Stimulated activated naive CD8-positive, alpha-beta T cell treated with anti-CD3 and anti-CD28 coated beads, Interleukin-15, Interleukin-2, amounts not matched to agents 100 ng/mL and 50 ng/mL, for 24 hours (primary cell): Measurements from ENCODE around the gene CSNK2A1.
A peak's percentile ranks its signal among the peaks of the same experiment; 100 is the strongest.
"Not testable (repeated sequence)": the region's sequence is repeated elsewhere in the genome, so short reads cannot be mapped to it uniquely, and the experiment has no call there.

ENCODE experiments used
- H3K27ac Mint-ChIP-seq: one replicate; pipeline ENCODE4 v1.8.0; 2021; ENCODE audit warnings: mild to moderate bottlenecking, mixed read lengths
- H3K27me3 Mint-ChIP-seq: one replicate; pipeline ENCODE4 v1.8.0; 2021; ENCODE audit warnings: mixed read lengths
- H3K36me3 Mint-ChIP-seq: one replicate; pipeline ENCODE4 v1.8.0; 2021; ENCODE audit warnings: low read depth, mixed read lengths
- H3K4me1 Mint-ChIP-seq: one replicate; pipeline ENCODE4 v1.8.0; 2021; ENCODE audit warnings: low read depth, mixed read lengths
- H3K4me3 Mint-ChIP-seq: one replicate; pipeline ENCODE4 v1.8.0; 2021; ENCODE audit warnings: mild to moderate bottlenecking, mixed read lengths
- H3K9me3 Mint-ChIP-seq: one replicate; pipeline ENCODE4 v1.8.0; 2021; ENCODE audit warnings: mixed read lengths

Gene CSNK2A1

DNA sequence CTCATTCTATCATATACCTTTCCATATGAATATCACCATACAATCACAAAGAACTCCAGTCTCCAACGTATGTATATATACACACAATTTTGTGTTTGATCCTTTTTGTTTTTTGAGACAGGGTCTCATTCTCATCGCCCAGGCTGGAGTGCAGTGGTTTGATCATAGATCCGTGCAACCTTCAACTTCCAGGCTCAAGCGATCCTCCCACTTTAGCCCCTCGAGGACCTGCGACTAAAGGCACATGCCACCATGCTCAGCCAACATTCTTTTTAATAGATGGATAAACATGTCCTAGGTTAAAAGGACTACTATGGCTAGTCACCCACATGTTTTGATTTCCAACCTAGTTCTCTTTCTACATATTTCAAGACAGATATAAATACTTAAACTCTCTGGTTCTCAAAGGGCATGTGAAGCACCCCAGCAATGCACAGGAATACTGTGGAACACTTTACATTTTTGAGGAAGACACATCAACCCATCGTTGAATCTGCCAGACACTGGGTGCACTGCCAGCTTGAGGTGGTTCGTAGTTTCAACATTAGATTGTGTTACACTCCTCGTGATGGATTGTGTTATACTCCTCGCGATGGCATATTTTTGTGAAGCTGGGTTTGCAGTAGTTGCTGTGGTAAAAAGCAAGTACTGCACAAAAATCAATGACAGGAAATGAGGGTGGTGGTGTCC, 40.4 kb downstream of the CSNK2A1 start:
- Mint-ChIP-seq H3K4me3 (no peak overlapping the region), H3K9me3 (no peaks in the 10 kb centered on the region), H3K27me3 (no peaks in the 10 kb centered on the region), H3K36me3 (peaks cover 82% of the 10 kb centered on the region), H3K4me1 (peaks cover 8% of the 10 kb centered on the region), H3K27ac (no peak overlapping the region)

DNA sequence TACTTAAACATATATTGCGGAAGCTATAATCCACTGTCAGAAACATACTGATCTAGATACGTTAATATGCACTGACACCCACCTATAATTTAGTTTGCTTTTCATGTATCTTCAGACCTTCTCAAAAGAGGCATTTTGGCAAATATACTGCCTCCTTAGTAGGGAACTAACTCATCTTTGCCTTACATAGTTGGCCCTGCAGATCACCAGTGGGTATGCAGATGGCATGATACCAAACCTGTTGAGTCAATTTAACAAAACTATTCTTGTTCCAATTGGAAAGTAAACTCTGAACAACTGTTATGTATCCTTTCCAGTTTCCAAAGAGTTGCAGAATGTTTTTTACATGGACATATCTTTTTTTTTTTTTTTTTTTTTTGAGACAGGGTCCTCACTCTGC, 45.6 kb downstream of the CSNK2A1 start:
- Mint-ChIP-seq H3K27ac (no peak overlapping the region), H3K4me1 (peaks cover 8% of the 10 kb centered on the region), H3K9me3 (no peaks in the 10 kb centered on the region), H3K4me3 (no peak overlapping the region), H3K36me3 (peaks cover 84% of the 10 kb centered on the region), H3K27me3 (no peaks in the 10 kb centered on the region)

DNA sequence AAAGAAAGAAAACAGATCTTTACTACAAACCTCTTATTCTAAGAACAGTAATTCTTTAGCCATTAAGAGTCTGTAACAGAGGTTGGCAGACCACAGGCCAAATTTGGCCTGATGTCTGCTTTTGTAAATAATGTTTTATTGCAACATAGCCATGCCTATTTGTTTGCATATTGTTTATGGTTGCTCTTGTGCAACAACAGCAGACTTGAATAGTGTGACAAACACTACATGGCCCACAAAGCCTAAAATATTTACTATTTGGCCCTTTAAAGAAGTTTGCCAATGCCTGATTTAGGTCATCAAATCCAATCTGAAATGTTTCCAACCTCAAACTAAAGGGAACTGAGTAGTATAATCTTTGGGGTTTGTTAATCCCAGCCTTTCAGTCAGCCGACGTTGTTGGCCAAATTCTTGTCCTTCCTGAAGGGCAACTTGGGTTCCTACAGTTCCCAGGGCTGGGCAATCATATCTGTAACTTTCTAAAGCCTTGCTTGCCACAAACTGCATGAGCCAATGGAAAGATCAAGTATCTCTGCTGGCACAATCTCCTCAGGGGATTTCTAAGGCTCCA, 47.4 kb downstream of the CSNK2A1 start:
- H3K36me3 Mint-ChIP-seq, result peaks cover 84% of the 10 kb centered on the region
- H3K9me3 Mint-ChIP-seq, result no peaks in the 10 kb centered on the region

DNA sequence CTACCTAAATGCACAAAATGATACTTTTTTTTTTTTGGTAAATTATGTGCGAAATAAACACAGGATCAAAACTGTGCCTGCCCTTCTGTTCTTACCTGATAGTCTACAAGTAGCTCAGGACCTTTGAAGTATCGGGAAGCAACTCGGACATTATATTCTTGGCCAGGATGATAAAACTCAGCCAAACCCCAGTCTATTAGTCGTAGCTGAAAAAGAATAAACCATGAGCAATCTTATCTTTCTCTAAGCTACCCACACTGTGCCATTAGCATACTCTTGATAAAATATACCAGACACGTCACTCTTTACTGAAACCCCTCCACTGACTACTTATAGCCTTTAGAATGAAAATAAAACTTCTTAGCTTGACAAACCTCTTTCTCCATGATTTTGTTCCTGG, 51.4 kb downstream of the CSNK2A1 start:
- Mint-ChIP-seq H3K4me3 (no peak overlapping the region), H3K27ac (no peak overlapping the region), H3K9me3 (no peaks in the 10 kb centered on the region), H3K36me3 (peaks cover 76% of the 10 kb centered on the region), H3K27me3 (no peaks in the 10 kb centered on the region), H3K4me1 (no peaks in the 10 kb centered on the region)

More for the DNA sequence above, 47.4 kb downstream of the CSNK2A1 start:
- no peak overlapping the region for H3K4me3 Mint-ChIP-seq
- H3K27me3 Mint-ChIP-seq, result no peaks in the 10 kb centered on the region
- H3K27ac Mint-ChIP-seq, result no peak overlapping the region
- H3K4me1 Mint-ChIP-seq, result no peaks in the 10 kb centered on the region

DNA sequence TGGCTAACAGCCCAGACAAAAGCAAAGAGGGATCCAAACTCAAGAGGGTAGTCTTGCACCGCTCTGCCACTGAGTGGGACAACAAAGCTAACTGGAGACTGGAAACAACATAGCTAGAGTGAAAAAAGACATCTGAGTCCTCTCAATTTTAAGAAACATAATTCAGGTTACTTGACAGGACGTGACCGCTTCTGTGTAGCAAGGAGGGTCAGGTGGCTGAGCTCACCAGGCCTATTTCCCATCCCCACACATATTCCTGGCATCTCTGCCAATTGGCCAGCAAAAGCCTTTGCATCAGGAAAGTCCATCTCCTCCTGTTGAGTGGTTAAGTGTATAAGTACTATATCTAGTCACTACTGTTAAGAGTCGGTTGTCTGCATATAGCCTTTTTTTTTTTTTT, 55.9 kb downstream of the CSNK2A1 start:
- H3K36me3 Mint-ChIP-seq, result peaks cover 85% of the 10 kb centered on the region
- no peak overlapping the region for H3K4me3 Mint-ChIP-seq
- no peaks in the 10 kb centered on the region for H3K9me3 Mint-ChIP-seq
- no peak overlapping the region for H3K27ac Mint-ChIP-seq
- H3K27me3 Mint-ChIP-seq, result no peaks in the 10 kb centered on the region
- H3K4me1 Mint-ChIP-seq, result no peaks in the 10 kb centered on the region

DNA sequence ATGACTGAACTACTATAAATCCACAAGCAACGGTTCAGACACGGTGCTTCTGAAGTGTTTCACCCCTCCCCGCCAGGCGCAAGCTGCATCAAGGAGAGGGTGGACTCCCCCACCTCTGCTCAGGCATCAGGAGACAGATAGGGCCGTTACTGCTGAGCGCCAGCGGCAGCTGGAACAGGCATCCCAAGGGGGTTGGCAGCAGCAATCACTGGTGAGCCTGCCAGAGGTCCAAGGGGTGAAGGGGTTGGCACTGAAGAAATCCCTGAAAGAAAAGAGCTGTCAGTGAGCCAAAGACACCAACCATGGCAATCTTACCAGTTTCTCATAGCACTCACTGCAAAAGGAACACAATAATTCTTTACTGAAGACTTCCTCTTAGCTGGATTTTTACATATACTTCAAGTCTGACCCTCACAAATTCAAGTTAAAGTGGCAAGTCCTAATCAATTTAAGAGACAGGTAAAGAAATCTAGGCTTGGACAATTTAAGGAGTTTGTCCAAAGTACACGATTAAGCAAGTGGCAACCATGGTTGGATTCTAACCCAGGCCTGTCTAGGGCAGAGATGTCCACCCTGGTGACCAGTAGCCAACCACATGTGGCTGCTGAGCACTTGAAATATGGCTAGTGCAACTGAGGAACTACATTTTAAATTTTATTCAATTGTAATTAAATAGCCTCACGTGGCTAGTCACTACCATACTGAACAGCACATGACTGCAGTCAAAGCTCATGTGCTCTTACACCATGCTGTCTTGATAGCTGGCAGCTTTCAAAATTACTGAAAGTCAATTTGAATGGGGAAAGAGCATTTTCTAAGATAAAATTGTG, 59.6 kb downstream of the CSNK2A1 start:
- H3K4me1 Mint-ChIP-seq, result peaks cover 2% of the 10 kb centered on the region

DNA sequence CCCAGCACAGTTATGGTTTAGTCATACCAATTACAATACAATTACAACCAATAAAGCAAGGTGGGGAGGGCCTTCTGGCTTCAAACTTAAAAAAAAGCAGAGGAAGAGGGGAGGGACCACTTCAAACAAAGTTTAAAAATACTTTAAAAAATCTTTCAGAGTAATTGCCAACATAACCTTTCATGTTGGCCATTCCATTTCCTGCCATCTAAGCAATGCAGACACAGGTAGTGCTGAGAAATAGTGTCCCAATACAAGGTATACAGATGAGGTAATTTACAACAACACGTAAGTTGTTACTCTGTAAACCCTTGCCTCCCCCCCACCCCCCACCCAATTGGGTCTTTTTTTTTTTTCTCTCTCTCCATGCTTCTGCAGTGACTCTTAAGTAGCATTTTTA, 62.4 kb downstream of the CSNK2A1 start:
- Mint-ChIP-seq H3K27ac (no peak overlapping the region), H3K36me3 (peaks cover 63% of the 10 kb centered on the region), H3K4me3 (no peak overlapping the region), H3K9me3 (no peaks in the 10 kb centered on the region), H3K27me3 (no peaks in the 10 kb centered on the region), H3K4me1 (peaks cover 10% of the 10 kb centered on the region)

More for the DNA sequence above, 59.6 kb downstream of the CSNK2A1 start:
- Mint-ChIP-seq H3K27ac (no peak overlapping the region), H3K4me3 (no peak overlapping the region), H3K27me3 (no peaks in the 10 kb centered on the region), H3K9me3 (no peaks in the 10 kb centered on the region), H3K36me3 (peaks cover 77% of the 10 kb centered on the region)

DNA sequence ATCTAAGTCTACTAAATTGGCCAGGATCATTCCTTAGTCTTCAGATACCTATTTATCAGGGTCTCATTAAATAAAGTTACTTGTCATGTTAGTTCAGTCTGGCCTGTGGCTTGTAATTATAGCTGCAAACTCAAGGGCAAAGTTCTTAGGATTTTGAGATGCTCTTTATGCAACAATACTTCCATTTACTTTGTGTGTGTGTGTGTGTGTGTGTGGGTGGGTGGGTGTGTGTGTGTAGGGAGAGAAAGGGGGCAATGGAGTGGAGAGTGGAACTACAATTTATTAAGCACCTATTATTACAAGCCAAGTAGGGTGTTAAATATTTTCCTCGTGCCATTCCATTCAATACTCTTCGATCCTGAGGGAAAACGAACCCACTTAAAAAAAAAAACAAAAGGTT, 63.5 kb downstream of the CSNK2A1 start:
- no peak overlapping the region for H3K27ac Mint-ChIP-seq

DNA sequence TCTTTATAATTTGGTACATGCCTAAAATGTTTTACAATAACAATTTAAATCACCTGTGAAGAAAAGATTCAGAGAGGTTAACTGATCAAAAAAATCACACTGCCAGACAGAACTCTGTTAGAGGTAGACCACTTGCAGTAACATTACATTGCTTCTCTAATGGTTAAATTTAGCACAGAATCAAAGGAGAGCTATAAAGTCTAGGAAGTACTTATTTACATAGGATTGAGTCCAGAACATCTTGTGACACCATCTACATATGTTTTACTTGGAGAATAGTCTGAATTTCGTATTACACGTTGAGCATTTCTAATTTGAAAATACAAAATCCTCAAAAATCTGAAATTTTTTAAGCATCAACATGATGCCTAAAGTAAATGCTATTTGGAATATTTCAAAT, 64.1 kb downstream of the CSNK2A1 start:
- Mint-ChIP-seq H3K27me3 (no peaks in the 10 kb centered on the region), H3K27ac (no peak overlapping the region), H3K36me3 (peaks cover 52% of the 10 kb centered on the region), H3K4me3 (no peak overlapping the region), H3K9me3 (no peaks in the 10 kb centered on the region), H3K4me1 (peaks cover 15% of the 10 kb centered on the region)

More for the DNA sequence above, 63.5 kb downstream of the CSNK2A1 start:
- Mint-ChIP-seq H3K4me3 (no peak overlapping the region), H3K36me3 (peaks cover 56% of the 10 kb centered on the region), H3K27me3 (no peaks in the 10 kb centered on the region), H3K9me3 (no peaks in the 10 kb centered on the region), H3K4me1 (peaks cover 10% of the 10 kb centered on the region)

DNA sequence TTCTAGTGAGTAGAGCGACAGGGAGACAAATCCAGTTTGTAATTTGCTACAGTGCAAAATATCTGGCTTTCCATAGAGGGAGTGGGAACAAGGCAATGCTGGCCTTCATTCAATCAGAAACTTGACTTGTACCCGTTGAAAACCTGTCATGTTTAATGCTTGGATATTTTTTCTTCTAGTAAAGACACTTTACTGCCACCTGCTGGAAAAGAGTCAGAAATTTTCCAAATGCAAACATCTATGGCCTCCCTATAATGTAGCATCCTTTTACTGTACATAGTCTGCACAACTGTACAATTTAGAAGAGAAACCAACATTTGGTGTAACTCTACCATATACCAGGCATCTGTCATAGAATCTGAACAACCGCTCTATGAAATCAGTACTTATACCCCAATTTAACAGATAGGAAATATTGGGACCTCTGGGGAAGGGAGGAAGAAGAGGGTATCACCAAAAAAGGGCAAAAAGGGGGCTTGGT, 64.6 kb downstream of the CSNK2A1 start:
- no peaks in the 10 kb centered on the region for H3K27me3 Mint-ChIP-seq

DNA sequence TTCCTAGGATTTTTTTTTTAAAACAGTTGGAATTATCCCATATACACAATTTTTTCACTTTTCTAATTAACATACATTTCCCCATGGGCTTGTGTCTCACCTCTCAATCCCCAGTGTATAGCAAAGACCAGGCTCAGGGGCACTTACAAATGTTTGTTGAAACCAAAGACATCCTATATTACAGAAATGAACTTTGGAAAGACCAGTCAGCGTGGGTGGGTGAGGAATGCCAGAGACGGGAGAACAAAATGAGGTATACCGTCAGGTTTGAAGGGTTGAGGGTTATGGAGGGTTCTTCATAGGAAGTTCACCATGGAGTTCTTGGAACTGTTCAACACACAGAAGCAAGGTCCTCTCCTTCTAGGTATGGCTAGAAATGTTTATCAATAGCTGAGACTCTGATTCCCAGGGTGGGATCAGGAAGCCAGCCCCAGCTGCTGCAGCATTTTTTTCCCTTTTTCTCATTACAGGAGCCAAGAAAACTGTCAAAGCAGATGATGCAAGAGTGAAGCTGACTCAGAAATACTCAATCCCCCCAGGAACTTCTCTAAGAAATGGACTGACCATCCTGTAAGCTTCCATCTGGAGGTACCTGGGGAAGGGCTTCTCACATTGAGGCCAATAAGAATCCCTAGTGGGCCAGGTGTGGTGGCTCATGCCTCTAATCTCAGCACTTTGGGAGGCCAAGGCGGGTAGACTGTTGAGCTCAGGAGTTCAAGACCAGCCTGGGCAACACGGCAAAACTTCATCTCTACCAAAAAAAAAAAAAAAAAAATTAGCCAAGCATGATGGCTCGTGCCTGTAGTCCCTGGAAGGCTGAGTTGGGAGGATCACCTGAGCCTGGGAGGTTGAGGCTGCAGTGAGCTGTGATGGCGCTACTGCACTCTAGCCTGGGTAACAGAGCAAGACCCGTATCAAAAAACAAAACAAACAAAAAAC, 65.3 kb downstream of the CSNK2A1 start:
- H3K9me3 Mint-ChIP-seq, result no peaks in the 10 kb centered on the region
- peak overlapping the region; percentile 38 for H3K27ac Mint-ChIP-seq
- no peaks in the 10 kb centered on the region for H3K27me3 Mint-ChIP-seq
- H3K36me3 Mint-ChIP-seq, result peaks cover 43% of the 10 kb centered on the region
- H3K4me1 Mint-ChIP-seq, result peaks cover 19% of the 10 kb centered on the region
- H3K4me3 Mint-ChIP-seq, result no peak overlapping the region

More for the DNA sequence above, 64.6 kb downstream of the CSNK2A1 start:
- Mint-ChIP-seq H3K27ac (peak overlapping the region; percentile 38), H3K4me3 (no peak overlapping the region), H3K36me3 (peaks cover 51% of the 10 kb centered on the region), H3K4me1 (peaks cover 19% of the 10 kb centered on the region), H3K9me3 (no peaks in the 10 kb centered on the region)

DNA sequence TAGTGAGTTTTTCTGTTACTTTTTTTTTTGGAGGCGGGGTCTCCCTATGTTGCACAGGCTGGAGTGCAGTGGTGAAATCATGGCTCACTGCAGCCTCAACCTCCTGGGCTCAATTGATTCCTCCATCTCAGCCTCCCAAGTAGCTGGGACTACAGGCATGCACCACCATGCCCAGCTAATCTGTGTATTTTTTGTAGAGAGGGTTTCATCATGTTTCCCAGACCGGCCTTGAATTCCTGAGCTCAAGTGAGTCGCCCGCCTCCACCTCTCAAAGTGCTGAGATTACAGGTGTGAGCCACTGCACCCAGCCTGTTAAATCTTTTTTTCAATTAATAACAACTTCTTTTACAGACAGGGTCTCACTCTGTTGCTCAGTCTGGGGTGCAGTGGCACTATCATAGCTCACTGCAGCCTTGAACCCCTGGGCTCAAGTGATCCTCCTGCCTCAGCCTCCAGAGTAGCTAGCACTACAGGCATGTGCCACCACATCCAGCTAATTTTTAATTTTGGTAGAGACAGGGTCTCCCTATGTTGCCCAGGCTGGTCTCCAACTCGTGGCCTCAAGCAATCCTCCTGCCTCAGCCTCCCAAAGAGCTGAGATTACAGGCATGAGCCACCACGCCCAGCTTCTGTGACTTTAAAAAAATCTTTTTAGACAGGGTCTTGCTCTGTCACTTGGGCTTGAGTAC, 66.9 kb downstream of the CSNK2A1 start:
- H3K4me1 Mint-ChIP-seq, result peaks cover 19% of the 10 kb centered on the region
- not testable (repeated sequence) for H3K4me3 Mint-ChIP-seq, H3K9me3 Mint-ChIP-seq, H3K27me3 Mint-ChIP-seq, H3K27ac Mint-ChIP-seq
- H3K36me3 Mint-ChIP-seq, result peaks cover 36% of the 10 kb centered on the region

DNA sequence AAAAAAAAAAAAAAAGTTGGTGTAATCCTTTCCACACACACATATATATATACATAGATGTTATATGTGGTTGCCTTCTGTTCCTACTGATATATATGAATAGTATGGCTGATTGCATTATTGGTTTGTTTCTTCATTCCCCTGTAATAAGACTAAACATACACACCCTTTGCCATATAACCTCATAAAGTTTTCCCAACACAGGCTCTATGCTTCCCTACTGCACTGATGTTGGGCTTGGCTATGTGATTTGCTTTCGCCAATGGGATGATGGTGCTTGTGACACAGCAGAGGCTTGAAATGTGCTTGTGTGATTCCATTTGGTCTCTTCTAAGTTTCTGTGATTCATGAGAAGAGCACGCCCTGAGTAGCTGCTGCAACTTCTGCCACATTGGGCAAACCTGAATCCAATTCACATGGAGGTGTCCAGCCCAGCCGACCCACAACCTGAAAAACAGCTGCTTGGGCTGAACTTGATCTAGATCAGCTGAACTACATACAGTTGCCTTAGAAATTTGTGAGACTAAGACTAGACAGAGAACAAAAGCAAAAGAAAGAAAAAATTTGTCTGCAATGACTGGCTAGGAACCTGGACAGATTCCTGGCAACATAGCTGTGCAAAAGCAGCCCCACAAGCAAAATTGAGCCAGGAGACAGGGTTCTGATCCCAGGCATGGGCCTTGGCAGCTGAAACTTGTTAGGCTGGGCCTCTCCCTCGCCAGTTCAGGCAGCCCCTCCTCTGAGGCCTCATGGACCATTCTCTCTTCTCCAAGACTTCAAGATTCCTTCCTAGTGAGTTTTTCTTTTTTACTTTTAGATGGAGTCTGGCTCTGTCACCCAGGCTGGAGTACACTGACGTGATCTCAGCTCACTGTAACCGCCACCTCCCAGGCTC, 67.9 kb downstream of the CSNK2A1 start:
- Mint-ChIP-seq H3K9me3 (no peaks in the 10 kb centered on the region), H3K36me3 (peaks cover 32% of the 10 kb centered on the region), H3K27me3 (no peaks in the 10 kb centered on the region), H3K4me1 (peaks cover 19% of the 10 kb centered on the region), H3K4me3 (no peak overlapping the region), H3K27ac (no peak overlapping the region)
